ENCODE results near the gene SMC1B.

GRCh38 chr22:45295492-45295891 lies 117.9 kb downstream of the SMC1B start:
- TF ChIP-seq POLR2A (IDR thresholded peaks at IDR 0.05; ENCODE audit: low read depth, low read length) (no peak), POLR2AphosphoS5 (IDR thresholded peaks at IDR 0.05; ENCODE audit: low read depth, low read length) (no peak)

All from GM12892 (cell line).